Measurements from ENCODE around the gene NELFA.

The NELFA gene

GRCh38 chr4:1982124-1983052 is 26.4 kb downstream of the NELFA start:
- DNase-seq (ENCODE audit: low read depth) = no peak

- no peak for DNase-seq (ENCODE audit: low read depth)
Measured at GRCh38 chr4:1981251-1982058, 27.3 kb downstream of the NELFA start.

- DNase-seq (ENCODE audit: low read depth) = no peak
Measured at GRCh38 chr4:1980561-1981041, 28.2 kb downstream of the NELFA start.

GRCh38 chr4:1979477-1980196 is 29.1 kb downstream of the NELFA start:
- no peak for DNase-seq (ENCODE audit: low read depth)

- no peak for DNase-seq (ENCODE audit: low read depth)
Measured at GRCh38 chr4:1978741-1979476, 29.9 kb downstream of the NELFA start.

- no peak for DNase-seq (ENCODE audit: low read depth)
Measured at GRCh38 chr4:1978226-1978625, 30.5 kb downstream of the NELFA start.

- DNase-seq (ENCODE audit: low read depth) = no peak
Measured at GRCh38 chr4:1976416-1977352, 32.1 kb downstream of the NELFA start.

GRCh38 chr4:1975880-1976279 is 32.9 kb downstream of the NELFA start:
- DNase-seq (ENCODE audit: low read depth) = no peak

- no peak for DNase-seq (ENCODE audit: low read depth)
Measured at GRCh38 chr4:1975391-1975801, 33.4 kb downstream of the NELFA start.

- DNase-seq (ENCODE audit: low read depth) = no peak
Measured at GRCh38 chr4:1974840-1975239, 33.9 kb downstream of the NELFA start.

GRCh38 chr4:1973661-1974060 is 35.1 kb downstream of the NELFA start:
- no peak for DNase-seq (ENCODE audit: low read depth)

GRCh38 chr4:1973218-1973617 is 35.6 kb downstream of the NELFA start:
- no peak for DNase-seq (ENCODE audit: low read depth)

GRCh38 chr4:1972414-1972813 is 36.4 kb downstream of the NELFA start:
- DNase-seq (ENCODE audit: low read depth) = no peak

- no peak for DNase-seq (ENCODE audit: low read depth)
Measured at GRCh38 chr4:1971456-1972200, 37.1 kb downstream of the NELFA start.

- DNase-seq (ENCODE audit: low read depth) = no peak
Measured at GRCh38 chr4:1970926-1971325, 37.8 kb downstream of the NELFA start.

GRCh38 chr4:1969928-1970723 is 38.6 kb downstream of the NELFA start:
- no peak for DNase-seq (ENCODE audit: low read depth)

- no peak for DNase-seq (ENCODE audit: low read depth)
Measured at GRCh38 chr4:1968686-1969295, 40.0 kb downstream of the NELFA start.

GRCh38 chr4:1967512-1968149 is 41.1 kb downstream of the NELFA start:
- no peak for DNase-seq (ENCODE audit: low read depth)

Measured in stimulated activated CD4-positive, alpha-beta T cell treated with anti-CD3 and anti-CD28 coated beads, Interleukin-2, amount 100 ng/mL, for 4 hours (primary cell).